NCI-H2196 treated with DMSO at 0.1 percent for 48 hours (cell line): ENCODE results near the gene PLXNA4.
A peak's percentile ranks its signal among the peaks of the same experiment; 100 is the strongest.

Experiments
- DNase-seq: peaks from one replicate; lab custom pipeline; 2025; ENCODE audit not compliant: unreplicated experiment; lab: John Stamatoyannopoulos, UW

Gene PLXNA4

GRCh38 chr7:132225216-132226030, 350.8 kb downstream of the PLXNA4 start:
- no peak for DNase-seq

GRCh38 chr7:132221356-132221755, 354.9 kb downstream of the PLXNA4 start:
- no peak for DNase-seq

- DNase-seq: no peak
These were observed 356.2 kb downstream of the PLXNA4 start for GRCh38 chr7:132220060-132220459.

GRCh38 chr7:132218876-132219275, 357.4 kb downstream of the PLXNA4 start:
- peak; percentile 15 for DNase-seq

GRCh38 chr7:132216847-132217525, 359.3 kb downstream of the PLXNA4 start:
- no peak for DNase-seq

DNA sequence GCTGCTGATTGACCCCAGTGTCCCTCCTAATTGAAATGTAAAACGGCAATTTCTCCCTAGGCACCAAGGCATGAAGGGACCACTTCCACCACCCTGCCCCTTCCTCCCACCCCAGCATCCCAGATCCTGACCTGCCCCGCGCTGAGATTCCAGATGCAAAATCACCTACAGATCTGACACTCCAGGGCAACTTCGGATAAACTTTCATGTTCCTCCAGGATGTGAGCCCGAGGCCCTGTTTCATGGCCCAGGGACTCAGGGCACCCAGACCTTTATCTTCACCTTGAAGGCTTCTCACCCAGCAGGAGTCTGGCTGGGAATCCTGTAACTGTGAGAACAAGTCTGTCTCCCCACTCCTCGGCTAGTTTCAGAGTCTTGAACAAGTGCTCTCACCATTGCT, 361.8 kb downstream of the PLXNA4 start:
- no peak for DNase-seq

- no peak for DNase-seq
These were observed 362.7 kb downstream of the PLXNA4 start for GRCh38 chr7:132213583-132213982.

DNA sequence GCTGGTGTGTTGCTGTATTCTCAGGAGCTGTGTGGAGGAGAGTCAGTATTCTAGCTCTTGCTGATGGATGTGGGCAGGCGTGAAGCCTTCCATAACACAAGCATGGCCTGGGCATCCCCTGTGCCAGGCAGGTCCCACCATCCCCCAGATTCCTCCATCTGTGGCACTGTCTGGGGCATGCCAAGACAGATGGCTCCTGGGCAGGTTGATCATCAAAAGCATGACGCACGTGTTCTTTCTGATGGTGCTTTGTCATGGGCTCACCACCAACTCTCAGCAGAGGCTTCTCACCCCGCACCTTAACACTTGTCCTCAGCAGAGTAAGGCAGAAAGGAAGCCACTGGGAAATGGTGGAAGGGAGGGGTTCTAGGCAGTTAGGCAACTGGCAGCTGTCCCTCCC, 364.3 kb downstream of the PLXNA4 start:
- DNase-seq: no peak

GRCh38 chr7:132210821-132211220, 365.4 kb downstream of the PLXNA4 start:
- DNase-seq: no peak

GRCh38 chr7:132207782-132208181, 368.5 kb downstream of the PLXNA4 start:
- DNase-seq: no peak

- DNase-seq: no peak
These were observed 369.1 kb downstream of the PLXNA4 start for GRCh38 chr7:132207211-132207610.

GRCh38 chr7:132206594-132206993, 369.7 kb downstream of the PLXNA4 start:
- DNase-seq: no peak

DNA sequence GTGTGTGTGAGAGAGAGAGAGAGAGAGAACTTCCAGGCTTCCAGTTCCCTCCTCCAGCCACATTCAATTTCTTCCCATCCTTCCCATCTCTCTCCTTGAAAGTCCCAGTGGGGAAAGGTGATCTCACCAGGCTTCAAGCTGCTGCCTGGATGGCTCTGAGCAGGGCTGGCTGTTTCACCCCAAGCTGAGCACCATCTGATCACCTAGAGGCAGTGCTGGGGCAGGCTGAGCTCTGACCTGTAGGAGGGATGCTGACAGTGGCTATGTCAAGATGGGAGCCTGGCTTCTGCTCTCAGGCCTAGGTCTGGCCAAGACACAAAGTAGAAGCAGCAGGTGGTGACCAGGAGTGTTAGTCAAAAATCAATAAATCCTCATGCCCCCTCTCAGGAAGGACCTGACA, 370.8 kb downstream of the PLXNA4 start:
- DNase-seq: no peak

GRCh38 chr7:132203021-132203420, 373.2 kb downstream of the PLXNA4 start:
- no peak for DNase-seq

- no peak for DNase-seq
These were observed 373.7 kb downstream of the PLXNA4 start for GRCh38 chr7:132202541-132202940.

DNA sequence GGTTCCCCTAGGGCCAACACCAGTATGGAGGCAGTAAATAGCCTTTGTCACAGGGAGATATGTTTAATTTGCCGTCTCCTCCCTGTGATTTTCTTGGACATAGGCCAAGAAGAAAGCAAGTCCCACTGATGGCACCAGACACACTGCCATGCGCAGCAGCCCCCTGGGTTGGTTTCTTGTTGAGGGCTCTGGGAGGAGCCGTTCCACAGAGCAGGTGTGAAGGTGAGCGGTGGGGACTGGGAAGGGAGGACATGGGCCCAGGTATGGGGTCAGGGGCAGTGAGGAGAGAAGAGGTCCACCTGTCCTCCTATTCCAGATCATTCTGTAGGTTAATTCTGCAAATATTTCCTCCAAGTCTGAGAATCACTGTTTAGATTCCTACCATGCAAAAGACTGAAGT, 376.1 kb downstream of the PLXNA4 start:
- DNase-seq: no peak

GRCh38 chr7:132199626-132200025, 376.6 kb downstream of the PLXNA4 start:
- DNase-seq: no peak

GRCh38 chr7:132197772-132198171, 378.5 kb downstream of the PLXNA4 start:
- no peak for DNase-seq

- no peak for DNase-seq
These were observed 382.4 kb downstream of the PLXNA4 start for GRCh38 chr7:132193898-132194297.

DNA sequence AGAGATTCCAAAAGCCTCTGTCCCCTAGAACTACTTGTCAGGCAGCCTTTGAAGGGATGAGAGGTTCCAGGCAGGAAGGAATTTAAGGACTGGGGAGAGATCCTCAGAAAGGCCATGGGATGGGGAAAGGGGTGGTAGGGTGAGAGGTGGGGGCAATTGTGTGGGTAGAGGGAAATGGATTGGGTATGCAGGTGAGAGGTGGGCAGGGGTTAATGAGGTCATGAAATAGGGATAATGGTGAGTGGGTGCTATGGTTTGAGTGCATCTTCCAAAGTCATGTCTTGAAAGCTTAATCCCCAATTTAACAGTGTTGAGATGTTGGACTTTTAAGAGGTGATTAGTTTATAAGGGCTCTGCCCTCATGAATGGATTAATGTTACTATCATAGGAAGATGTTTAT, 383.5 kb downstream of the PLXNA4 start:
- DNase-seq: no peak

GRCh38 chr7:132191418-132191817, 384.9 kb downstream of the PLXNA4 start:
- no peak for DNase-seq

- no peak for DNase-seq
These were observed 385.6 kb downstream of the PLXNA4 start for GRCh38 chr7:132190683-132191082.

DNA sequence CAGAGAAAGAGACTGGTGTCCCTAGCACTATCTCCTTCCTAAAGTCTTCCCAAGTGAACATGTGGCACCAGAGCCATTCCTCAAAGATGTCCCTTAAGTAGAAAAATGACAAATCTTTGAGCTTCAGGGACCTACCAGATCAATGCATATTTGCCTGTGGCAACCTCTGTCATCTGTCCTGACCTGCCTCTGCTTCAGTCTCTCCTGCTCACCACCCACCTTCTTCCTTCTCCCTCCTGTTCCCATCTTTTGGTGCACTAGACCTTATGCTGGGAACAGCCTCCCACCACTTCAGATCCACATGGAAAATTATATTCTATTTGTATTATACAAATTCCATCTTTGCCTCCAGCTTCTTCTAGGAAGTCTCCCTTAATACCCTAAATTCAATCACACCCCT, 386.4 kb downstream of the PLXNA4 start:
- no peak for DNase-seq
